ENCODE results near the gene VASP.

DNA sequence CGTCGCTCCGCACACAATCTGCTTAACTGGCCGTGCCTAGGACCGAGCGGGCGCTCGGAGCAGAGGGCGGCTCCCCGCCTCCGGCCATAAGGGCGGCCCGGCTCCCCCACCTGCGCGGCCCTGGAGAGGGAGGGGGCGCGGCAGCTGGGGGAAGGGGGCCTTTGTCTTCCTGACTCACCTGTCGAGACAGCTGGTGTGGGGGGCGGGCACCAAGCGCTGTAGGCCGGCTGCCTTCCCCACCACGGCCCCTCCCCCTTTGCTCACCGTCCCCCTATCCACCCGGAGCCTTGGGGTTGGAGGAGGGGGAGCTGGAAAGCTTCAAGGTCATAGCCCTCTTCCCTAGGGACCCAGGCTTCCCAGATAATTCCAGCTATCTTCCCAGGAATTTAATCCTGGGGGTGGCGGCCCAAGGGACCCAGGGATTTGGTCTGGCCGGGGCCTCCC lies 1.2 kb downstream of the VASP start:
- TF ChIP-seq, protein P1, sequence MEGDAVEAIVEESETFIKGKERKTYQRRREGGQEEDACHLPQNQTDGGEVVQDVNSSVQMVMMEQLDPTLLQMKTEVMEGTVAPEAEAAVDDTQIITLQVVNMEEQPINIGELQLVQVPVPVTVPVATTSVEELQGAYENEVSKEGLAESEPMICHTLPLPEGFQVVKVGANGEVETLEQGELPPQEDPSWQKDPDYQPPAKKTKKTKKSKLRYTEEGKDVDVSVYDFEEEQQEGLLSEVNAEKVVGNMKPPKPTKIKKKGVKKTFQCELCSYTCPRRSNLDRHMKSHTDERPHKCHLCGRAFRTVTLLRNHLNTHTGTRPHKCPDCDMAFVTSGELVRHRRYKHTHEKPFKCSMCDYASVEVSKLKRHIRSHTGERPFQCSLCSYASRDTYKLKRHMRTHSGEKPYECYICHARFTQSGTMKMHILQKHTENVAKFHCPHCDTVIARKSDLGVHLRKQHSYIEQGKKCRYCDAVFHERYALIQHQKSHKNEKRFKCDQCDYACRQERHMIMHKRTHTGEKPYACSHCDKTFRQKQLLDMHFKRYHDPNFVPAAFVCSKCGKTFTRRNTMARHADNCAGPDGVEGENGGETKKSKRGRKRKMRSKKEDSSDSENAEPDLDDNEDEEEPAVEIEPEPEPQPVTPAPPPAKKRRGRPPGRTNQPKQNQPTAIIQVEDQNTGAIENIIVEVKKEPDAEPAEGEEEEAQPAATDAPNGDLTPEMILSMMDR (IDR thresholded peaks at IDR 0.05), result no peak
- TF ChIP-seq EZH2 (IDR thresholded peaks at IDR 0.05; ENCODE audit: borderline replicate concordance, insufficient read depth, low read depth, low read length, poor library complexity, severe bottlenecking), result no peak
